GM12891 (cell line): ENCODE data around the gene SYMPK.

ENCODE experiments used
- POLR2A ChIP-seq: IDR thresholded peaks from 2 replicates; pipeline ENCODE4 v1.6.1; 2011; ENCODE audit warnings: low read depth, low read length, control low read depth
- POLR2AphosphoS5 ChIP-seq: IDR thresholded peaks from 2 replicates; pipeline ENCODE4 v1.6.1; 2011; ENCODE audit warnings: low read depth, low read length, control low read depth
- POU2F2 ChIP-seq: IDR thresholded peaks from 2 replicates; pipeline ENCODE4 v1.6.1; 2011; ENCODE audit warnings: low read depth, mild to moderate bottlenecking, control low read depth, low read length, moderate library complexity
- TAF1 ChIP-seq: IDR thresholded peaks from 2 replicates; pipeline ENCODE4 v1.6.1; 2011; ENCODE audit warnings: low read depth, low read length, control low read depth

DNA sequence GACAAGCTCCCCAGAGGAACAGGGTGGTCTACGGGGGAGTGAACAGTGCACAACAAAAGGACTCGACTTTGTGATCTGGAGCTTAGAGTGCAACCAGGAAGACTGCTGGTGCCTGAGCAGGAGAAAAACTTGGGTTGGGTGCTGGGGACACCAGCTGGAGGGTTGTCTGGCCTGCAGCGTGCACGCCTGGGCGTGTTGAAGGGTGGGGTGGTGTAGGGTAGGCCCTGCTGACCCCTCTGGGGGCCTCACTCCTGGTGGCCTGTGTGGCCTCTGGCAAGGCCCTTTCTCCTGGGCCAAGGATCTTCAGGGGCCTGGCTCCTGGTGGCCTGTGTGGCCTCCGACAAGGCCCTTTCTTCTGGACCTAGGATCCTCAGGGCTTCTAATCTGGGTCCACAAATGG is 43.2 kb downstream of the SYMPK start:
- TF ChIP-seq POLR2A = no peak
- TF ChIP-seq POLR2AphosphoS5 = no peak
- no peak for TF ChIP-seq TAF1
- TF ChIP-seq POU2F2 = no peak
